GM23248 (cell line): Measurements from ENCODE around the gene CTU2. TPM values are rescaled to one million over a fixed set of nuclear protein-coding genes. Genes with fewer than 3 reads are reported as not detected.

Experiments used
- DNase-seq: peaks from one replicate; pipeline ENCODE4 v3.0.0-alpha.2; 2015
- H2AFZ ChIP-seq: fragments of 200-600 bp; sonication (generic); 2 replicates; pipeline ENCODE4 v1.6.1; 2016; ENCODE audit warnings: antibody characterized with exemption
- H3F3A ChIP-seq: fragments of 200-600 bp; sonication (generic); 2 replicates; pipeline ENCODE4 v1.6.1; 2016; ENCODE audit warnings: mild to moderate bottlenecking, antibody characterized with exemption, mixed run types; ENCODE audit not compliant: insufficient read depth
- H3K27ac ChIP-seq: fragments of 200-600 bp; sonication (generic); 2 replicates; pipeline ENCODE4 v1.5.1; 2016; ENCODE audit warnings: mild to moderate bottlenecking
- H3K27me3 ChIP-seq: fragments of 200-600 bp; sonication (generic); replicated peaks from 2 replicates; pipeline ENCODE4 v1.6.1; 2016; ENCODE audit warnings: mild to moderate bottlenecking; ENCODE audit not compliant: insufficient read depth
- H3K36me3 ChIP-seq: fragments of 200-600 bp; sonication (generic); 2 replicates; pipeline ENCODE4 v1.6.1; 2016; ENCODE audit warnings: low read depth, mild to moderate bottlenecking
- H3K4me1 ChIP-seq: fragments of 200-600 bp; sonication (generic); 2 replicates; pipeline ENCODE4 v1.6.1; 2016; ENCODE audit warnings: mild to moderate bottlenecking; ENCODE audit not compliant: insufficient read depth
- H3K4me2 ChIP-seq: fragments of 200-600 bp; sonication (generic); one replicate; pipeline ENCODE4 v1.6.1; 2016; ENCODE audit warnings: mild to moderate bottlenecking; ENCODE audit not compliant: unreplicated experiment
- H3K4me3 ChIP-seq: fragments of 200-600 bp; sonication (generic); 2 replicates; pipeline ENCODE4 v1.5.1; 2016; ENCODE audit warnings: mild to moderate bottlenecking
- H3K79me2 ChIP-seq: fragments of 200-600 bp; sonication (generic); 2 replicates; pipeline ENCODE4 v1.6.1; 2016; ENCODE audit warnings: mild to moderate bottlenecking; ENCODE audit not compliant: insufficient read depth
- H3K9ac ChIP-seq: fragments of 200-600 bp; sonication (generic); 2 replicates; pipeline ENCODE4 v1.6.1; 2016; ENCODE audit warnings: mild to moderate bottlenecking
- H3K9me2 ChIP-seq: fragments of 200-600 bp; sonication (generic); 2 replicates; pipeline ENCODE4 v1.6.1; 2016; ENCODE audit warnings: mixed run types, mild to moderate bottlenecking, moderate library complexity; ENCODE audit not compliant: insufficient read depth
- H3K9me3 ChIP-seq: fragments of 200-600 bp; sonication (generic); one replicate; pipeline ENCODE4 v1.6.1; 2017; ENCODE audit warnings: low read depth
- H4K20me1 ChIP-seq: fragments of 200-600 bp; sonication (generic); 2 replicates; pipeline ENCODE4 v1.6.0; 2016; ENCODE audit not compliant: insufficient read depth
- EZH2 ChIP-seq: fragments of 200-600 bp; sonication (generic); IDR thresholded peaks from 2 replicates; pipeline ENCODE4 v1.6.1; 2018; ENCODE audit warnings: antibody characterized with exemption, mild to moderate bottlenecking; ENCODE audit not compliant: insufficient read depth, poor library complexity, severe bottlenecking
- EZH2phosphoT487 ChIP-seq: fragments of 200-600 bp; sonication (generic); IDR thresholded peaks from 2 replicates; pipeline ENCODE4 v1.6.1; 2018; ENCODE audit warnings: antibody characterized with exemption, moderate library complexity, mild to moderate bottlenecking, low read depth; ENCODE audit not compliant: insufficient read depth
- WGBS, 2 experiments: methylation state at CpG; one replicate each; pipeline ENCODE4 v1.1.6; 2015 to 2017; ENCODE audit warnings: low lambda C conversion rate in 2 of 2, low coverage in 1 of 2; ENCODE audit errors: missing lambda C conversion rate in 2 of 2; 5-methylcytosine and 5-hydroxymethylcytosine counted together
- in situ Hi-C: fragments of 300-500 bp; cut with MboI; formaldehyde crosslinking; loops from 2 replicates; pipeline ENCODE4 v1.15.0; 2020
- polyA plus RNA-seq: library from polyadenylated mRNA; unstranded; fragments of >200 nt; fragmentation: Nextera tagmentation; extraction: Ambion mirVana; gene quantifications from 2 replicates; pipeline ENCODE4 v1.2.1, GENCODE V29; 2016
- total RNA-seq: library from RNA; depleted of rRNA; stranded (reverse); fragments of >200 nt; shearing (Covaris generic); gene quantifications from 2 replicates; pipeline ENCODE4 v1.2.3, GENCODE V29; 2014

The CTU2 gene
- total and polyA plus RNA-seq, 2 experiments from 2014 or later: 16.1 to 20.4 TPM

DNA sequence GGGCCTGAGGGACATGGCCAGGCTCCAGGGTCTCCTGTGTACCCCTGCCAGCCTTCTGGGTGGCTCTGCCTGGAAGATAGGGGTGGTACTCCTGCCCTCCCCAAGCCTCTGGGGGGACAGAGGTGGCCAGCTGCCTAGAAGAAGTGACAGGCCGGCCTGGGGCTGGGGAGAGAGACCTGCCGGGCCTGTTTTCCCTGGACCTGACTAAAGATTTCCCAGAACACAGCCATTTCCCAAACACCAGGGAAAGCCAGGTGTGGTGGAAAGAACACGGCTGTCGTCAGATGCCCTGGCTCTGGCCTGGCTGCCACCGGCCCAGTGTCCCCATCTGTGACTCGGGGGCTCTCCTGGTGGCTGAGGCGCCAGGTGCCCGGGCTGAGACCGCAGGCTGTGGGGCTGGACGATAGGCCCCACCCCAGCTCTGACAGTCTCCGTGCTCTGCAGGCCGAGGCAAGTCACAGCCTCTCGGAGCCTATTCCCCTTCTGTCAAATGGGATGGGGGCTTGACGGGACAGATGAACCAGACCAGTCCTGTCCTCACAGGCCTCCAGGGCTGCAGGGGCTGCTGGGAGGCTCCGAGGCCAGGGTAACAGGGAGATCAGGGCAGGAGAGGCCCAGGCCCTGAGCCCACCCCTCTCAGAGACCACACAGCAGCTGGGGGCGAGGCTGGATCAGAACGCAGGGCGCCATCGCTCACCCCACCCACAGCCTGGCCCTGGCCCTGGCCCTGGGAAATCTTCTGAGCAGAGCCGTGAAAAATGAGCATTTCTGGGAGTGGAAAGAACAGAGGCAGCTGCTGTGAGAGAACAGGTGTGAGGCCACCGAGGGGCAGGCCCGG, 33.1 kb downstream of the CTU2 start:
- H3K4me2 ChIP-seq: no peak overlapping the region
- H3K4me3 ChIP-seq: no peak overlapping the region
- no peak for DNase-seq
- H2AFZ ChIP-seq: no peak overlapping the region
- no peaks in the 10 kb centered on the region for H3K9me3 ChIP-seq
- no peaks in the 10 kb centered on the region for H3K27me3 ChIP-seq
- H3K36me3 ChIP-seq: peaks cover 10% of the 10 kb centered on the region; the same call in 1 of the 2 replicates
- in situ Hi-C loops: no loop called here
- no peak overlapping the region for H3K27ac ChIP-seq
- H3K9me2 ChIP-seq: no peaks in the 10 kb centered on the region
- H3K4me1 ChIP-seq: no peaks in the 10 kb centered on the region
- H4K20me1 ChIP-seq: no peaks in the 10 kb centered on the region; the same call in 1 of the 2 replicates
- WGBS, 2 experiments: 86 to 92% methylated on average over 22 of the region's 22 CpGs
- H3F3A ChIP-seq: no peaks in the 10 kb centered on the region
- peaks cover 37% of the 10 kb centered on the region for H3K79me2 ChIP-seq
- no peak for TF ChIP-seq EZH2
- TF ChIP-seq EZH2phosphoT487: no peak
- H3K9ac ChIP-seq: no peak overlapping the region

DNA sequence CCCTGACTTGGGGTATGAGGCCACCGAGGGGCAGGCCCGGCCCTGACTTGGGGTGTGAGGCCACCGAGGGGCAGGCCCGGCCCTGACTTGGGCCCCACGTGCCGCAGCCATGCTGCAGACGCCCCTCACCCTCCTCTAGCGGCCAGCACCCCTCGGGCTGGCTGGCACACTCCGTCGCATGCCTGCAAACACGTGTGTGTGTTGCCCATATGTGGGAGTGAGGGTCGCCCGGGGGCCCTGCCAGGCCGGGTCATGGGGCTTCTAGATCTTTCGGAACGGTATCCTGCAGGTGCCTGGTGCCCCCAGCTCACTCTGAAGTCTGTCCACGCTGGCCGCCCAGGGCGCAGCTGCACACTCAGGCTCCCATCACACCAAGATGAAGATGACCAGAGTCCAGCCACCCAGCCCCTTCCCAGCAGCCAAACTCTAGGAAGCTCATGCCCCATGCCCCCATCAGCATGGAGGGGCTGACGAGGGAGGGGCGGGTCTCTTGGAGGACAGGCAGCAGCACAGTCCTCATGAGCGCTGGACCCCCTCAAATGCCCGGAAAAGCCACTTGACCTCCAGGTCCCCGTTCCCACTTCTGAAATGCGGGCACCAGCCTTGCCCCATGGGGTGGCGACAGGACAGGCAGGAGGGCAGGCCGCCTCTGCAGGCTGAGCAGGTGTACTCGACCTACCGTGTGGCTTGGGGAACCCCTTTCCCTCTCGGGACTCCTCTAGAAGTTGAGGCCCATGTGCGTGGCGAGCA, 33.8 kb downstream of the CTU2 start:
- H4K20me1 ChIP-seq: no peaks in the 10 kb centered on the region; the same call in 1 of the 2 replicates

DNA sequence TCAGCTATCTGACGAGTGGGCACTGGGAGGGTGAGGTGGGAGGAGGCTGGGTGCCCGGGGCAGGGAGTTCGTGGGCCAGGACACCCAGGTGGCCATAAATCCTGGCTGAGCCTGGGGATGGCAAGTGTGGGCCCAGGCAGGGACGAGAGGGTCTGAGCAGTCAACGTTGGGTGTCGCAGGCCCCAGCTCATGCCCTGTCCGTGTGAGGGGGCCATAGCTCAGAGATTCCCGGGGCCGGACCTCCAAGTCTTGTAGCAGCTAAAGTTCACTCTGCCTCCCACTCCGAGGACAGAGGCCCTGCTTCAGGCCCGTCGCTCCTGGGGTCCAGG, 34.4 kb downstream of the CTU2 start:
- no peaks in the 10 kb centered on the region for H3K9me2 ChIP-seq
- TF ChIP-seq EZH2 (no peak), EZH2phosphoT487 (no peak)
- peaks cover 47% of the 10 kb centered on the region for H3K79me2 ChIP-seq
- H3K27ac ChIP-seq: no peak overlapping the region
- in situ Hi-C loops: no loop called here
- DNase-seq: no peak
- H3K9ac ChIP-seq: no peak overlapping the region
- no peak overlapping the region for H3K4me2 ChIP-seq
- 91 to 96% methylated on average over 11 to 12 of the region's 12 CpGs for WGBS, 2 experiments
- H3F3A ChIP-seq: no peaks in the 10 kb centered on the region
- H2AFZ ChIP-seq: no peak overlapping the region
- H3K27me3 ChIP-seq: no peaks in the 10 kb centered on the region
- H3K4me1 ChIP-seq: no peaks in the 10 kb centered on the region
- no peaks in the 10 kb centered on the region for H3K9me3 ChIP-seq
- H4K20me1 ChIP-seq: no peaks in the 10 kb centered on the region; the same call in 1 of the 2 replicates
- no peak overlapping the region for H3K4me3 ChIP-seq
- peaks cover 7% of the 10 kb centered on the region; the same call in 1 of the 2 replicates for H3K36me3 ChIP-seq

More for the DNA sequence above, 33.8 kb downstream of the CTU2 start:
- Histone ChIP-seq H3K9ac (no peak overlapping the region), H3K4me2 (no peak overlapping the region), H3K36me3 (peaks cover 10% of the 10 kb centered on the region; the same call in 1 of the 2 replicates), H2AFZ (no peak overlapping the region), H3K9me2 (no peaks in the 10 kb centered on the region), H3K4me3 (no peak overlapping the region), H3K4me1 (no peaks in the 10 kb centered on the region), H3F3A (no peaks in the 10 kb centered on the region), H3K79me2 (peaks cover 43% of the 10 kb centered on the region), H3K9me3 (no peaks in the 10 kb centered on the region), H3K27me3 (no peaks in the 10 kb centered on the region), H3K27ac (no peak overlapping the region)
- WGBS, 2 experiments: 90 to 91% methylated on average over 28 to 29 of the region's 33 CpGs
- TF ChIP-seq EZH2phosphoT487 (no peak), EZH2 (no peak)
- DNase-seq: no peak
- in situ Hi-C loops: no loop called here

DNA sequence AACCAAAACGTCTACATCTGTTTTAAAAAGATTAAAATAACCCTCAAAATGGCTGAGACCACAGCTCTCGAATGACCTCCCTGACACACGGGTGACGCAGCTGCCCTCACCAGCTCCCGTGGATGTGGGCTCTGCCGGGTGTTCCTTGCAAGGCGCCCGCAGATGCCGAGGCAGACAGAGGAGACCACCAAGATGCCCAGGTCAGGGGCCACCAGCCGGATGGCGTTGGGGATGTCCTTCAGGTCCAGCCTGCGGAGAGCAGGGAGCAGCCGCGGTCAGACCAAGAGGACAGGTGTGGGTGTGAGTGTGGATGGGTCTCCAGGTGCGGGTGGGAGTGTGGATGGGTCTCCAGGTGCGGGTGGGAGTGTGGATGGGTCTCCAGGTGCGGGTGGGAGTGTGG, 35.1 kb downstream of the CTU2 start:
- Histone ChIP-seq H3K27me3 (no peaks in the 10 kb centered on the region), H3K9ac (no peak overlapping the region), H4K20me1 (no peaks in the 10 kb centered on the region; the same call in 1 of the 2 replicates), H3K9me3 (no peaks in the 10 kb centered on the region), H3K79me2 (peaks cover 52% of the 10 kb centered on the region), H3K36me3 (peaks cover 7% of the 10 kb centered on the region; the same call in 1 of the 2 replicates), H3K27ac (no peak overlapping the region), H3F3A (no peaks in the 10 kb centered on the region), H2AFZ (no peak overlapping the region), H3K4me3 (no peak overlapping the region), H3K4me1 (no peaks in the 10 kb centered on the region), H3K4me2 (no peak overlapping the region), H3K9me2 (no peaks in the 10 kb centered on the region)
- WGBS, 2 experiments: 88 to 89% methylated on average over 14 to 17 of the region's 17 CpGs
- TF ChIP-seq EZH2 (no peak), EZH2phosphoT487 (no peak)
- DNase-seq: no peak
- in situ Hi-C loops: no loop called here
